Esophagus squamous epithelium (tissue), 5 donors: ENCODE results near the gene TRPV3. TPM values are rescaled to one million over a fixed set of nuclear protein-coding genes. Genes with fewer than 3 reads are reported as not detected.
"Not testable (repeated sequence)": the region's sequence is repeated elsewhere in the genome, so short reads cannot be mapped to it uniquely, and the experiment has no call there.

Experiments used
- DNase-seq: peaks from one replicate; lab custom pipeline; 2025; lab: John Stamatoyannopoulos, UW
- H3K27ac ChIP-seq, 4 donors: fragments of 200-600 bp; sonication (generic); one replicate each; pipeline ENCODE4 v1.5.1; 2016 to 2019; ENCODE audit warnings: mild to moderate bottlenecking in 1 of 4
- H3K27me3 ChIP-seq, 4 donors: fragments of 200-600 bp; sonication (generic); 1 replicate in 3 of 4; 2 replicates in 1 of 4; pipeline versions ENCODE4 v1.5.1 to v1.6.0; 2017 to 2021; ENCODE audit warnings: antibody characterized with exemption in 1 of 4
- H3K36me3 ChIP-seq, 3 donors: fragments of 200-600 bp; sonication (generic); one replicate each; pipeline ENCODE4 v1.5.1; 2016 to 2019
- H3K4me1 ChIP-seq, 3 donors: fragments of 200-600 bp; sonication (generic); one replicate each; pipeline ENCODE4 v1.5.1; 2017 to 2019
- H3K4me3 ChIP-seq, 4 donors: fragments of 200-600 bp; sonication (generic); 1 replicate in 3 of 4; 2 replicates in 1 of 4; pipeline ENCODE4 v1.5.1; 2016 to 2019; ENCODE audit warnings: mild to moderate bottlenecking in 2 of 4, moderate library complexity in 1 of 4
- H3K9me3 ChIP-seq, 3 donors: fragments of 200-600 bp; sonication (generic); one replicate each; pipeline ENCODE4 v1.5.1; 2016 to 2019
- CTCF ChIP-seq, 6 experiments: fragments of 450-650 bp in 4 of 6; fragments of 200-600 bp in 2 of 6; sonication (generic) in 2 of 6; IDR thresholded peaks; one replicate each; pipeline ENCODE4 v1.5.1; 2016 to 2019; ENCODE audit warnings: antibody characterized with exemption in 6 of 6, mild to moderate bottlenecking in 4 of 6, moderate library complexity in 4 of 6
- POLR2A ChIP-seq, 4 donors: fragments of 450-650 bp; IDR thresholded peaks; one replicate each; pipeline ENCODE4 v1.6.1; 2017; ENCODE audit warnings: antibody characterized with exemption in 4 of 4, mild to moderate bottlenecking in 4 of 4, moderate library complexity in 3 of 4
- WGBS, 2 donors: methylation state at CpG; one replicate each; pipeline ENCODE4 v1.1.5; 2018; 5-methylcytosine and 5-hydroxymethylcytosine counted together
- intact Hi-C: fragments of 100-400 bp; cut with DNase I; formaldehyde crosslinking; loops from one replicate; pipeline ENCODE4 v1.15.0; 2022
- total RNA-seq, 4 donors: library from RNA; depleted of rRNA; stranded (reverse); fragments of >200 nt; gene quantifications; one replicate each; pipeline ENCODE4 v1.1.0, GENCODE V29; 2016
- donor health status: DM: yes; HTN: yes; CAD: no.

TRPV3 gene
- total RNA-seq, 4 donors from 2014 or later: 0.76 to 1.8 (median 0.99) TPM; not detected in 1

GRCh38 chr17:3589784-3590183, 32.2 kb upstream of the TRPV3 start:
- Histone ChIP-seq H3K36me3 (peaks cover 0 to 73% (median 19%) of the 10 kb centered on the region in 3 donors), H3K4me3 (no peak overlapping the region)
- WGBS, 2 donors: 97% methylated on average over 13 to 22 of the region's 22 CpGs

GRCh38 chr17:3585826-3586225, 28.2 kb upstream of the TRPV3 start:
- H3K4me1 ChIP-seq: no peaks in the 10 kb centered on the region
- no peaks in the 10 kb centered on the region for H3K9me3 ChIP-seq
- H3K36me3 ChIP-seq: peaks cover 0 to 70% (median 19%) of the 10 kb centered on the region in 3 donors
- intact Hi-C loops: no loop called here
- WGBS, 2 donors: 100% methylated on average over 4 of the region's 17 CpGs; no CpG with 5 or more reads in 1 of the 2 donors
- no peak for TF ChIP-seq POLR2A (IDR thresholded peaks at IDR 0.05)
- no peak for TF ChIP-seq CTCF (IDR thresholded peaks at IDR 0.05)
- H3K27me3 ChIP-seq: peaks cover 0 to 3% (median 0%) of the 10 kb centered on the region in 4 donors
- no peak overlapping the region for H3K27ac ChIP-seq
- H3K4me3 ChIP-seq: no peak overlapping the region
- DNase-seq: no peak

More at GRCh38 chr17:3589784-3590183, 32.2 kb upstream of the TRPV3 start:
- intact Hi-C loops: no loop called here
- Histone ChIP-seq H3K27ac (no peak overlapping the region), H3K27me3 (peaks cover 0 to 3% (median 0%) of the 10 kb centered on the region in 4 donors), H3K9me3 (no peaks in the 10 kb centered on the region), H3K4me1 (no peaks in the 10 kb centered on the region)
- no peak for DNase-seq
- no peak for TF ChIP-seq POLR2A (IDR thresholded peaks at IDR 0.05)
- no peak for TF ChIP-seq CTCF (IDR thresholded peaks at IDR 0.05)

GRCh38 chr17:3583456-3583855, 25.8 kb upstream of the TRPV3 start:
- no peak overlapping the region for H3K27ac ChIP-seq
- H3K36me3 ChIP-seq: peaks cover 0 to 60% (median 9%) of the 10 kb centered on the region in 3 donors
- H3K27me3 ChIP-seq: no peaks in the 10 kb centered on the region
- intact Hi-C loops: no loop called here
- 92% methylated on average over 6 of the region's 9 CpGs; no CpG with 5 or more reads in 1 of the 2 donors for WGBS, 2 donors
- H3K4me1 ChIP-seq: no peaks in the 10 kb centered on the region
- DNase-seq: no peak
- H3K4me3 ChIP-seq: no peak overlapping the region
- H3K9me3 ChIP-seq: no peaks in the 10 kb centered on the region
- no peak for TF ChIP-seq POLR2A (IDR thresholded peaks at IDR 0.05)
- no peak for TF ChIP-seq CTCF (IDR thresholded peaks at IDR 0.05)

- H3K4me1 ChIP-seq: no peaks in the 10 kb centered on the region
- H3K27ac ChIP-seq: no peak overlapping the region
- no peak overlapping the region for H3K4me3 ChIP-seq
- no peaks in the 10 kb centered on the region for H3K9me3 ChIP-seq
- 94 to 96% methylated on average over 9 of the region's 9 CpGs for WGBS, 2 donors
- no peak for TF ChIP-seq CTCF (IDR thresholded peaks at IDR 0.05)
- no peak for TF ChIP-seq POLR2A (IDR thresholded peaks at IDR 0.05)
- peaks cover 0 to 54% (median 5%) of the 10 kb centered on the region in 3 donors for H3K36me3 ChIP-seq
- no peak for DNase-seq
- H3K27me3 ChIP-seq: no peaks in the 10 kb centered on the region
- intact Hi-C loops: no loop called here
Observed at GRCh38 chr17:3582915-3583314, 25.3 kb upstream of the TRPV3 start.

- WGBS, 2 donors: 79 to 85% methylated on average over 4 of the region's 4 CpGs
- intact Hi-C loops, H3K4me3 ChIP-seq, H3K27me3 ChIP-seq, DNase-seq, H3K4me1 ChIP-seq, H3K27ac ChIP-seq, H3K9me3 ChIP-seq: not testable (repeated sequence)
- peaks cover 0 to 31% (median 0%) of the 10 kb centered on the region in 3 donors for H3K36me3 ChIP-seq
Observed at GRCh38 chr17:3578667-3579066, 21.1 kb upstream of the TRPV3 start.

GRCh38 chr17:3576970-3577369, 19.4 kb upstream of the TRPV3 start:
- TF ChIP-seq POLR2A (IDR thresholded peaks at IDR 0.05) (no peak), CTCF (IDR thresholded peaks at IDR 0.05) (no peak)

More at GRCh38 chr17:3576970-3577369, 19.4 kb upstream of the TRPV3 start:
- Histone ChIP-seq H3K27me3 (no peaks in the 10 kb centered on the region), H3K36me3 (peaks cover 0 to 35% (median 0%) of the 10 kb centered on the region in 3 donors), H3K27ac (no peak overlapping the region), H3K9me3 (no peaks in the 10 kb centered on the region), H3K4me1 (no peaks in the 10 kb centered on the region), H3K4me3 (no peak overlapping the region)
- WGBS, 2 donors: 94 to 95% methylated on average over 8 to 9 of the region's 11 CpGs
- DNase-seq: no peak
- intact Hi-C loops: no loop called here
